Measurements from ENCODE around the gene SAMD4A.

SAMD4A gene

GRCh38 chr14:54629635-54630360 lies 62.9 kb downstream of the SAMD4A start:
- Mint-ChIP-seq H3K4me1 (peaks cover 34% of the 10 kb centered on the region), H3K27me3 (ENCODE audit: low read depth, poor library complexity) (peaks cover 4% of the 10 kb centered on the region), H3K36me3 (ENCODE audit: low read depth) (no peaks in the 10 kb centered on the region), H3K27ac (no peak overlapping the region), H3K9me3 (peaks cover 5% of the 10 kb centered on the region), H3K4me3 (no peak overlapping the region)
- TF ChIP-seq CTCF (IDR thresholded peaks at IDR 0.05): no peak
- no peak for DNase-seq

GRCh38 chr14:54631016-54631415 lies 64.1 kb downstream of the SAMD4A start:
- H3K4me1 Mint-ChIP-seq: peaks cover 22% of the 10 kb centered on the region
- no peak overlapping the region for H3K4me3 Mint-ChIP-seq
- peaks cover 5% of the 10 kb centered on the region for H3K9me3 Mint-ChIP-seq
- DNase-seq: no peak
- TF ChIP-seq CTCF (IDR thresholded peaks at IDR 0.05): no peak
- H3K36me3 Mint-ChIP-seq (ENCODE audit: low read depth): no peaks in the 10 kb centered on the region
- H3K27ac Mint-ChIP-seq: no peak overlapping the region
- peaks cover 7% of the 10 kb centered on the region for H3K27me3 Mint-ChIP-seq (ENCODE audit: low read depth, poor library complexity)

- Mint-ChIP-seq H3K9me3 (peaks cover 5% of the 10 kb centered on the region), H3K4me1 (peaks cover 13% of the 10 kb centered on the region), H3K4me3 (no peak overlapping the region), H3K36me3 (ENCODE audit: low read depth) (no peaks in the 10 kb centered on the region), H3K27me3 (ENCODE audit: low read depth, poor library complexity) (peaks cover 3% of the 10 kb centered on the region), H3K27ac (no peak overlapping the region)
- no peak for DNase-seq
- no peak for TF ChIP-seq CTCF (IDR thresholded peaks at IDR 0.05)
Measured at GRCh38 chr14:54632452-54632851, 65.5 kb downstream of the SAMD4A start.

- Mint-ChIP-seq H3K4me3 (no peak overlapping the region), H3K27me3 (ENCODE audit: low read depth, poor library complexity) (peaks cover 5% of the 10 kb centered on the region), H3K27ac (no peak overlapping the region), H3K4me1 (peaks cover 12% of the 10 kb centered on the region), H3K36me3 (ENCODE audit: low read depth) (no peaks in the 10 kb centered on the region), H3K9me3 (peaks cover 5% of the 10 kb centered on the region)
- no peak for TF ChIP-seq CTCF (IDR thresholded peaks at IDR 0.05)
- no peak for DNase-seq
Measured at GRCh38 chr14:54633076-54633475, 66.1 kb downstream of the SAMD4A start.

- Mint-ChIP-seq H3K4me3 (no peak overlapping the region), H3K4me1 (peaks cover 38% of the 10 kb centered on the region), H3K27ac (peak overlapping the region; percentile 13), H3K36me3 (ENCODE audit: low read depth) (no peaks in the 10 kb centered on the region), H3K9me3 (peaks cover 1% of the 10 kb centered on the region), H3K27me3 (ENCODE audit: low read depth, poor library complexity) (peaks cover 10% of the 10 kb centered on the region)
- TF ChIP-seq CTCF (IDR thresholded peaks at IDR 0.05): no peak
- no peak for DNase-seq
Measured at GRCh38 chr14:54637270-54638134, 70.6 kb downstream of the SAMD4A start.

Measured in nephron progenitor cell (in vitro differentiated cells).